Head of caudate nucleus (tissue), 42 donors: ENCODE results near the gene SLIT1.

Source experiments
- DNase-seq, 42 donors: peaks; one replicate each; pipeline versions ENCODE4 v3.0.0 to v3.0.0-alpha.2; 2020 to 2021; ENCODE audit warnings: mixed read lengths in 7 of 42
- intact Hi-C: fragments of 100-400 bp; cut with DNase I; formaldehyde crosslinking; loops from one replicate; pipeline ENCODE4 v1.15.0; 2022

SLIT1 gene

DNA sequence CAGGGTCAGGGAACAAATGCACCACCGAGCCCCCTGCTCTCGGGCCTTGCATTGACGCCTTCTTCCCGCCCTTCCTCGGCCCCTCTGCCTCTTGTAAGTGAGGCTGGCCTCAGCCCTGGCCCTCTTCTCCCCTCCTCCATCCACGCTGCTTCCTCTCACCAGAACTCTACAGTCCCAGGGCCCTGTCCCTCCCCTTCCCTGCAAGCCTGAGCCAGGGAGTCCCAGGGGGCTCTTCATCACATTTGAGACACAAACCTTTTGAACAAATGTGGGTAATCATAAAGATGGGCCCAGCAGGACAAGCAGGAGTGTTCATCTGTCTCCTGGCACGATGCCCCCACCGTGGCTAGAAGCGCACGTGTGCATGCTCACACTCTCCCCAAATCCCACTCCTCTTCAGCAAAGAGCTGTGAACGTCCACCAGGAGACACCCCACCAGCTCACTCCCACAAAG, 57.7 kb downstream of the SLIT1 start:
- intact Hi-C loops: no loop called here
- DNase-seq: no peak

DNA sequence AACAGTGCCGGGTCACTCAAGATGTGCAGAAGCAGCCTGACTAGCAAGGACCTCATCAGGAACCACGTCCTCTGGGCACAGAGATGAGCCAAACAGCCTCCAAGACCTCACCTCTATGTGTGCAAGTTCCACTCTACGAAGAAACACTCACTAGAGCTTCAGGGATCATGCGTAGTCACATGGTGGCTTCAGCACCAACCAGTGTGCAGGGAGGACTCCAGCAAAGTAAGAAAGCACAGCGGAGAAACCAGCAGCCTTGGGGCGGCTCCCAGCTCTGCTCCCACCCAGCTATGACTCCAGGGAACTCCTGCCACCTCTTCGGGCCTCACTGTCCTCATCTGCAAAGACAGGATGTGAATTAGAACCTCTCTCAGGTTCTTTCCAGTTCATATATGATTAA, 58.2 kb downstream of the SLIT1 start:
- intact Hi-C loops: no loop called here
- DNase-seq: no peak

DNA sequence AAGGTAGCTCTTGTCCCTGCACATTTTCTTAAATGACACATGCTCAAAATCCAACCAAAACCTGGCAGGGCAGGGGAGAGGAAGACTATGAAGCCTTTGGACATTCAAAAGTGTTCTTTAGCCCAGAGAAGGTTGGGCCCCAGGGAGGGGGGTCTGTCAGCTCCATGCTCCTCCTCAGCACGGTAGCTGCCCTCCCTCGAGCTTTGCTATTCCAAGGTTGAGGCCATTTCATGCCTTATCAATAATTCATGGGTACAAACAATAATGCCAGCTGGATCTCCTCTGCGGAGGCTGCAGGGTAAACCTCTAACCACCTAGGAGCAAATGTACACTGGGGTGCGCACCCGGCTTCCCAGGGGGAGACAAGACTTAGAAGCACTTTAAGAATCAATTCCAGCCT, 61.5 kb downstream of the SLIT1 start:
- intact Hi-C loops: no loop called here
- DNase-seq: no peak

DNA sequence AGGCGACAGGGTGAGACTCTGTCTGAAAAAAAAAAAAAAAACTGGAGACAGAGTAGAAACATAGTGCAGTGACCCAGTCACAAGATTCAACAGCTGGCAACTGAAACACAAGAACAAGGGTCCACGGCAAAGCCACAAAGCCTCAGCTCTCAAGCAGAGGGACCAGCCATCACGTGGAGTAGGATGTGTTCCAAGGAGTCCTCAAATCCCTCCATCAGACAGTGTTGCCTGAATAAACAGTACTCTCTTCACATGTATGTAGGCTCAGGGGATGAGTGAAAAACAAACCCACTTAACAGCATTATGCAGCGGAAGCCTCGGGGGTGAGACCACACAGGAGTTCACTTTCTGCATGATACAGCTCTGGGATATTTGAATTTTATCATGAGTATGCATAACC, 62.0 kb downstream of the SLIT1 start:
- peak in 4 of 42 donors; percentile 25 to 52 (median 40) for DNase-seq
- intact Hi-C loops: no loop called here

DNA sequence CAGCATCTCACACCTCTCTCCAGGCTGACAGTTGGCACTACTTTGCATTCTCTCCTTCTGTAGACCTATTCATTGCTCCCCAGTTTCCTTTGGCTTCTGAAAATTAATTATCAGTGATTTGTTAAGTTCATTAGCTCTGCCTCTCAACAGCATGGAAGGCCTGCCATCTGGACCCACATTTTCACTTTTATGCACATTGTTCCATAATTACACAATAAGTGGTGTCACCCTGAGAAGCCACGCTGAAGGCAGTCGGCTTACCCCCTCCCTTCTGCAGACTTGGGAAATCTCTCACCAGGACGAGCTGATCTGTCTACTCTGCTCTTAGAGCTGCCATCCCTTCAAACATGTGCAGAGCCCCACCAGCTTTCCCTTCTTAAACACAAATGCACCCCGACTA, 64.7 kb downstream of the SLIT1 start:
- DNase-seq: no peak
- intact Hi-C loops: no loop called here

DNA sequence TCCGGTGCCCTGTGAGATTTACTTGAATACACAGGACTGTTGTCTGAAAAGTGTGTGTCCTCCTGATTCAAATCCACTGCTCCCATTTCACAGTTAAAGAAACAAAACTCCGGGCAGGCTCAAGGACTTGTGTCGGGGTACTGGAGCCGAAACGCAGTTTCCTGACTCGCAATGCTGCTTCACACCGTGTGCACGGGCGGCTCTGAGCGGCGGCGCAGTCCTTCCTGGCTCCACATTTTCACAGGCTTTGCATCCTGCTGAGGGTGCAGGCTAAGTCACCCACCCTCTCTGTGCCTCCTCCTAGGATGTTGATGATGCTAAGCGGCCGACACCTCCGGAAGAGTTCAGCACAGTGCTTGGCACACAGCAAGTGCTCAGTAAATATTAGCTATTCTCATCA, 65.4 kb downstream of the SLIT1 start:
- DNase-seq: no peak
- intact Hi-C loops: no loop called here

DNA sequence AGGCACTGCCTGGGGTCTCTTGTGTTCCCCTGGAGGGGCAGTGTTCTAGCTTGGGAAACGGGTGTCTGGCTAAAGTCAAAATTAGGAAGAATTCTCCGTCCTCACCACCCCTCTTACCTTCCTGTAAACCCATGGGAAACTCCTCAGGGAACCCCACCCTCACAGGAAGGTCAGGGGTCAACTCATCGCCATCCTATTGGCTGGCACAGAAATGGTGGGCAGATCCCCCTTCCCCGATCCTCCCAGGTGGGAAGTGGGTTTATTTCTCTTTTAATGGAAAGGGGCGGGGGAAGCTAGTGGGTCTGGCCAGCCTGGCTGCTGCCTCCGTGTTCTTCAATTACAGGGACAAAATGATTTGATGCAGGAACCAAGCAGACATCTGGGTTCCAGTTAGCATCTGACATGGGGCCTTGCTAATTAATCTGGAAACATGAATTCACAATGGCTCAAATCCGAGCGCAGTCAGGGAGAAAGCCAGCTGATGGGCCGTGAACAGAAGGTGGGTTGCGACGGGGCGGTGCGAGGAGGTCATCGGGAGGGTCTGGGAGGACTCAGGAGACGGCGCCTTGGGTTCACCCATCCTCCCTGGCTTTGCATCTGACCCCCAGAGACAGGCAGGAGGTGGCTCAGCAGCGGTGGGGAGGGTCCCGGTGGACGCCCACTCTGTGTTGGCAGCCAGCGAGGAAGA, 66.6 kb downstream of the SLIT1 start:
- intact Hi-C loops: no loop called here
- no peak for DNase-seq

DNA sequence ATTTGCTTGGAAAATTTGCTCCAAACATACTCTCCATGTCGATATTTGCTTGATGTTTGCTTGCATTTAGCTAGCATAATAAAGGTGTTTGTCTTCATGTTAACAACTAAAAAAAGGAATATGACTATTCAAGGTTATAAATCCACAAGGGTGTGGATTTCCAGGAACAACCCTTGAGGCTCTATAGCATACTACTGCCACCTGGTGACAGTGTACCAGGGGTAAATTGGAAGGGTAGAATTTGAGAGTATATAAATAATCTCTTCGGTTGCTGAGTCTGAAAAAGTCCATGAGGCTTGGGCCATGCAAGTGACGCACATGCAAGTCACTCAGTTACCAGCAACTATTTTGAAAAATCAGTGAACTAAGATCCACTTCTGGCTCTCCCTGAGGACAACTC, 68.4 kb downstream of the SLIT1 start:
- DNase-seq: no peak
- intact Hi-C loops: no loop called here

DNA sequence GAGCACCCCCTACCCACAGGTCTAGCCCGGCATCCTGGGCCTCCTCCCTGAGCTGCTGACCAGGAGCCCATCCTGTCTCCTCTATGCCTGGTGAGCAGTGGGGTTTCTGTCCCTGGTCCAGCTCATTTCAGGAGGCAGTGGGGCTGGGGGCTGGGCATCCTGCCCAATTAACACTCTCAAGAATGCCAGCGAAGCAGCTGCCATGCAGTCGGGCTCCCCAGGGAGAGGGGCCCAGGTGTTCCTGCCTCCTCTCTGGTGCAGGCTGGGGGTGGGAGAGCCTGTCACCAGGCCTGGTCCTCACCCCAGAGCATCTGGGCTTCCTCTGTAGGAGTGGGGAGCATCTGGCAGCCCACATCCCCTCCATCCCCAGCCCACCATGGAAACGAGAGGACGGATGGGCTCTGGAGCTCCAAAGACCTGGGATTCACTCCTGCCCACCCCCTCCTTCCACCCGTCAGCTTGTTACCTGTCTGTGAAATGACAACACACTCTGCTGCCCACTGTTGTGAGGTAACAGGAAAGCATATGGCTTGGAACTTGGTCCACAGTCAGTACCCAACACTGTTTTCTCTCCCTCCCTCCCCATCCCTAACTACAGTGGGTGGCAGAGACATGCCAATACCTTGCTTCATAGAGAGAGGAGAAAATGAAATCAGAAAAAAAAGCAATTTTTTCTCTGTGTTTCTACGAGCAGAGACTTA, 69.1 kb downstream of the SLIT1 start:
- intact Hi-C loops: no loop called here
- no peak for DNase-seq

DNA sequence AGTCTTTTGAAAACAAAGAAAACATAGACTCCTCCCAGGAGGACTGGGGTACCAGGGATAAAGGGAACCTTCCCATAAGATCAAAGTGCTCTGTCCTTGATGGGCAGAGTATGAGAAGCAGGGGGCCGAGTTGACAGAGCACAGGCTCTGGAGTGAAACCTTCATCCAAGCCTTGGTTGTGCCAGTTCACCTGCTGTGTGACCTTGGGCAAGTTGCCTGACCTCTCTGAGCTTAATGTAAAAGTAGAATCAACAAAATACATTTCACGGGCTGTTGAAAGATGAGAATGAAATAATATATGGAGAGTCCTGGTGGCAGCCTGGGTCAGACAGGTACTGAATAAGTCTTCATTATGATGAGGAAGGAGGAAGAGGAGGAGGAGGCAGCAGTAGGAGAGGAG, 69.9 kb downstream of the SLIT1 start:
- no peak for DNase-seq
- intact Hi-C loops: no loop called here

DNA sequence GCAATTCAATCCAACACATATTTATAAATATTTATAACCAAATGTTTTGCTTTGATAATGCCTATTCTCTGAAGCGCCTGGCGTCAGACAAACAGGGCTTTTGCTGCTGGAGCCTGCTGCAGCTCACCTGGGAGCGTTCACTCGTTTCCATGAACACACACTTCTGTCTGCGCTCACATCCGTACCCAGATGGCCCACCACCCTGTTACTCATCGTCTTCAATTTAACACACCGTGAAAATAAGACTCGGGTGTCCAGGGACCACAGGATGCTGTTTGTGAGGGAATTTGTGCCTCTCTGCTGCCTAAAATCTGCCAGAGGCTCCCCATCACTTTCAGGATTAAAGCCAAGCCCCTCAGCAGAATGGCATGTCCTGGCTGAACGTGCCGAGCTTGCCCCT, 74.1 kb downstream of the SLIT1 start:
- intact Hi-C loops: no loop called here
- no peak for DNase-seq

DNA sequence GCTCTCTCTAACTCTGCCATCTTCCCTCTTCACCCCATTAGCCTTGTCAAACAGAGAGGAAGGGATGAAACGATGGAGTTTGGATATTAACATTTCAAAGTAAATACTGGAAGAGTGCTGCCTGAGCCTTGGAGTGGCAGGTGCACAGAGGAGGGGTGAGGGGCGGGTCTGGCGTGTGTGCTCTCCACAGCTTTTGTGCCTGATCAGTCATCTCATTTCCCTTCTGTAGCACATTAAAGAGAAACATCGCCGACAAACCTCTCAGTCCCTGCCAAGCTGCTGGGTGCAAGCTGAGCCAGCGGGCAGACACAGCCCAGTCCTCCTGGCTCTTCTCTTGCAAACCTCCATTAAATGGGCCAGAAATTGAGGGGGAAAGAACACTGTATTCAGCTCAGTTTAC, 76.2 kb downstream of the SLIT1 start:
- intact Hi-C loops: no loop called here
- peak in 24 of 42 donors; percentile 18 to 78 (median 48) for DNase-seq

DNA sequence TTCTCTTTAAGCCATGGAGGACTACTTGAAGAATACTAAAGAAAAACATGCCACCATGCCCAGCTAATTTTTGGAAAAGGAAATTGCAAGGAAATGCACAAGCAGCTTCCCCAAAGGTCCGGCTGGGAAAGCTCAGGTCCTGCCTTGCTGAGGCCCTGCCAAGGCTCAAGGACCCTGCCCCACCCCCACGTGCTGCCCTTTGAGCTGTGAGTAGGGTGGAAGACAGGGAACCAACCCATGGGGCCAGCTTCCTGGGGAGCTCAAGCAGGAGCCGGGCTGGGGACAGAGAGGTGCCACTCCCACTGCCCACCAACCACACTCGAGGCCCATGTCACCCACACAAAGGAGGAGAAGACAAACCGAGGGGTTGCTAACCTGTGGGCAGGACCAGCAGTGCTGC, 78.2 kb downstream of the SLIT1 start:
- no peak for DNase-seq
- intact Hi-C loops: no loop called here

DNA sequence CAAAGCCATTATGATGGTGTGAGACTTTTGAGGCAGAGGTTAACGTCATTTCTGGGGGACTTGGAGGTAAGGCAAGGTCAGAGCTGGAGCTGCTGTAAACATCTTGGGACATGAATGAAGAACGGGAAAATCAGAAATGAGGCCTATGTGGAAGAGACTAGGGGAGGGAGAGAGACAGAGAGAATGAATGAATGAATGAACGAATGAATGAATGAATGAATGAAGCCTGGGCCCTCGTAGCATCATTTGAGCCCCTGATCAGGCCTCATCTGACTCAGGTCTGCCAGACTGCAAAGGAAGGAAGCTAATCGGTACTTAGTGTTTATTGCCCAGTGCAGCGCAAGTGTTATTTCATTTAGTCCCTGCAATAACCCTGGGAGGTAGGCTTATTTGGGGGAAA, 79.6 kb downstream of the SLIT1 start:
- intact Hi-C loops: no loop called here
- DNase-seq: no peak

DNA sequence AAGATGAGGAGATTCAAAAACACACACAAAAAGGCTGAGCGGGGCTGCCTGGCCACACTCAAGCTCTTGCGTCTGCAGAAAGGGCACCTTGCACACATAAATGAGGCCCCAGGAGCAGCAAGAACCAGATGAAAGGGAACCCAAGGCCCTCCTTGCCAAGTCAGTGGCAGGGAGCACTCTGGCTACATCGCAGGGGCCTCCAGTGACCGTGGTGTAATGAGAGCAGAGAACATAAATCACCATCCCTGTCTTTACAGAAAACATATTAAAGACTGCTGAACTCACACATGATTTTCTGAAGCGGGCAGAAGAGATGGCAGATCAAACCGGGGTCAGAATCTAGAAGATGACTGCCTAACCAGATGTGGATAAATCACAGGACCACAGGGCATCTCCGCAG, 80.5 kb downstream of the SLIT1 start:
- no peak for DNase-seq
- intact Hi-C loops: no loop called here

DNA sequence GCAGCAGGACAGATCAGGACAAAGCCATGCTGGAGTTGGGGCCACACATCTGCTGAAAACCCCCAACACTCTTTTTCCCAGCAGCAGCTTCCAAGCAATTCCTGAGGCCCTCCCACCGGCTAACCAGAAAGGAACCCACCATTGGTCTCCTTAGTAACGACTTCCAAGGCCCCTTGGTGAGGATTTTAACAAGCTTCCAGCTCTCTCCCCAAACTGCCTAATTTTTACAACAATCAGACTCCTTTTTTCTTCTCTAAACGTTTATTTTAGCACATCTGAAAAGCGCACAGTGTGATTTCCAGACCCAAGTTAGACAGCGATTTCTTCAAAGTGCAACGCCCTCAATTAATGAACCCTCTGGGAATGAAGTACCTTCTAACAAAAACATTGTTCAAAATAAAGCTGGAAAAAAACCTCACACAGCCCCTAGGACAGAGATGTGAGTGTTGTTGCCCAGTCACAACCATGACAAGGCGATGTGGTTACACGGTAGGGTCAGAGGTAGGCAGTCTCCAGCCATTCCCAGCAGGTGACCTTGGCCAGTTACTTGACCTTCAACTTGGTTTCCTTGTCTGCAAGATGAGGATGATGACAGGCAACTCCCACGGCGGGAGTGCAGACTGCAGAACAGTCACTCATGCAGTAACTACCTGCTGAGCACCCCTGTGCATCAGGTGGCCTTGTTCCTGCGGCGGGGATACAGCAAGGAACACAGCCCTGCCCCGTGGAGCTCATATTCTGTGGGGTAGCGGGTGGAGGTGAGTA, 82.3 kb downstream of the SLIT1 start:
- intact Hi-C loops: no loop called here
- DNase-seq: peak in 5 of 42 donors; percentile 14 to 32 (median 30)

DNA sequence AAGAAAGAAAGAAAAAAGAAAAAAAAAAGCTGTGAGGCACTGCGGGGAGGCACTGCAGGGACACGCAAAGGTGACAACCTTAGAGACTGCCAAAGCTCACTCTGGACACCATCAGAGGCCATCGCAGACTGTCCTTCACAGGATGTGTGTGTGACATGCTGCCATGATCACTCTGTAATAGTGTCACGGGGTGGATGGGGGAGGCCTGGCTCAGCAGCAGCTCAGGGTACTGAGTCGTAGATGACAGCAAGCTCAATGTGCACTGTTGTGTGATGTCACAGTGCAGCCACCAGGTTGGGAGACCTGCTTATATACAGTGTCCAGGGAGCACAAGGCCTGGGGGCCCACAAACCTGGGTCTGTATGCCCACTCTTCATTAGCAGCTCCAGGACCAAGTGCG, 83.3 kb downstream of the SLIT1 start:
- DNase-seq: no peak
- intact Hi-C loops: no loop called here

DNA sequence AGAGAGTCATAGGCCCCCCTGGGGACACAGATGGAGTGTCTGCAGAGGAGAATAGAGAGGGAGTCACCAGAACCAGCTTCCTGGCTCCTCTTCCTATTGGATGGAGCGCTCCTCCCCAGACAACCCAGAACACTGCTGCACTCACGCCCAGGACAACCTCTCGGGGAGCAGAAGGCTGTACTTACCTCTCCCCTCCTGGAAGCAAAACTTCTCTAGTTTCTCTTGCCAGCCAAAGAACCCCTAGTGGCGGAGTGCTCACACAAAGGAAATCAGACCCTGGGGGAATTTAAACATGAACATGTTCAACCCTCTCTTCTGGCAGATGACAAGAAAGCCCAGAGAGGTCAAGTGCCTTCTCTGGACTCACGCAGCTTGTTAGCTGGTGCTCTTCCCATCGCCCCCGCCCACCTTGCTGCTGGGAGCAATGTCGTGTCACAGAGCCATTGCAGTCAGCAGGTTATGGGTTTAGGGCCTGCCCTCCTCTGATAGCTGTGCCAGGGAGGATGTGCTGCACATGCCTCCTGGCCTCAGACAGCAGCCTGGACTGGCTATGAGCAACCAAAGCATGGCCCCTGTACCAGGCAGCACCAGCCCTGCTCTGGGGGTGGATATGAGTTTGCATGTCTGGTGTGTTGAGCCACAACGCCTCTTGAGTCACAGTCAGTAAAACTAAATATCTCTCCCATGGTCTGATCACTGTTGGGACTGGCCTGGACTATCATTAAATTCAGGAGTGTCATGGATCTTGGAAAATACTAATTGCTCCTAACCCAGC, 84.4 kb downstream of the SLIT1 start:
- intact Hi-C loops: no loop called here
- no peak for DNase-seq

DNA sequence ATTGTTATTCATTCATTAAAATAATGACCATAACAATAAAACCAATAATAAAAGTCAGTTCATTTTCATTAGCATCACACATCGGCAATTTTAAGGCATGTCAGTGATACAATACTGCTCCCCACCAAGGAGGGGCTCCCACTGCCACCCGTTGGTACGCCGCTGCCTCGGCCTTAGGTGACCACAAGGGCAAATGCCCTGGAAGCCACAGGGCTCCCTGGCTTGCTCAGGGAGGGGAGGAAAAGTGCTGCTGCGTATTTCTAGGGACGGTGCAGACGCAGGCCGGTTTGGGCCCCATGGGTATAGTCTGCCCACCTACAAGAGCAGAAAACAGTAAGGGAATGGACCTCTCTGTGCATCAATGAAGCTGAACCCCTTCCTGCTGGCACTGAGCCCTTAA, 85.1 kb downstream of the SLIT1 start:
- intact Hi-C loops: no loop called here
- no peak for DNase-seq

DNA sequence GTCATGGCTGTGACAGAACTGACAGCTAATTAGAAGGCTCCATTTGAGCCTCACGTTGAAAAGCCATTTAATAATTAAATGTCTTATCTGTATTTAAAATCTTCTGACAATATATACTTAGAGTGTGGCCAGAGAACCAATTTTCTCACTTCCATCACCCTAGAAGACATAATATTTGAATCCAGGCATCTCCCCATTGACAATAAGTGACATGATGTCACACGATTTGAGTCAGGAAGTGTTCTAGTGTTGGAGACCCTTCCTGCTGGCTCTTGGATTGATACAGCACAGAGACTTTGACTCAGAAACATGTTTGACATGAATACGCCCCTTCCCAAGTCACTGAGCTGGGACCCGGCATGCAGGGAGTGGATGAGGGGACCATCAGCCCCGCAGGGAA, 85.9 kb downstream of the SLIT1 start:
- no peak for DNase-seq
- intact Hi-C loops: no loop called here
